GM19452 (cell line): ENCODE measurements around the gene RBL2.
"Not testable (repeated sequence)": the region's sequence is repeated elsewhere in the genome, so short reads cannot be mapped to it uniquely, and the experiment has no call there.

Experiments
- ATAC-seq: cut with Tn5 transposase; IDR thresholded peaks from one replicate; pipeline ENCODE4 v1.9.1; 2021; ENCODE audit not compliant: unreplicated experiment

The RBL2 gene

GRCh38 chr16:53503991-53504663 lies 69.9 kb downstream of the RBL2 start:
- ATAC-seq, result no peak

DNA sequence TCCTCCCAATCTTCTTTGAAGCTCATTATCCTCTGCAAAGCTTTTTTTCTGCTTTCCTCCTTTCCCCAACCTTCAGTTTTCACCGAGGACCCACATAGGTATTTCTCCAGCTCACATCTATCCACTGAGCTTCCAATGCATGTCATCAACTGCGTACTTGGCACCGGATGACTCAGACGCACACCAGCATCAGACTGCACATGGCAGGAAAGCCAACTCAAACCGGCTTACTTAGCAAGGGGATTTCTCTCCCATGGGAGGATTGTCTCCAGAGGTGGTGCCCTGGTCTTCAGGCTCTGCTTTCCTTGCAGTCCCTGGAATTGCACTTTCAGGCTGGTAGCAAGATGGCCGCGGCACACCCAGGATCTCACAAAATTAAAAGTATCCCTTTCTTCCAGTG lies 70.4 kb downstream of the RBL2 start:
- no peak for ATAC-seq

DNA sequence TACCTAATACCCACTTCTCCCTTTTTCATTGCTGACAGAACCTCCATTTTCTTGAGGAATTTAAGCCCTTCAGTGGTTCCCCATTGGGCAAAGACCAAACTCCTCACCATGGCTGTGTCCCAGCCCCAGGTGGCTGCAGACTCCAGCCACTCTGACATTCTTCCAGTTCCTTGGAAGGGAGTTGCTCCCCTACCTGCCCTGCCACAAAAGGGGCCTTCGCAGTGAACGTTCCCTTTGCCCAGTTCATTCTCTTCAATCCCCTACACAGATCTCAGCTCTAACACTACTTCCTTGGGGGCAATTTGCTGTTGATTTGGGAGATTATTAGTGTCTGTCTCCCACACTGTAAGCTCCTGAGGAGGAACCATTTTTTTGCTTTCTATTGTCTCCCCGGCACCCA lies 72.0 kb downstream of the RBL2 start:
- ATAC-seq, result no peak

DNA sequence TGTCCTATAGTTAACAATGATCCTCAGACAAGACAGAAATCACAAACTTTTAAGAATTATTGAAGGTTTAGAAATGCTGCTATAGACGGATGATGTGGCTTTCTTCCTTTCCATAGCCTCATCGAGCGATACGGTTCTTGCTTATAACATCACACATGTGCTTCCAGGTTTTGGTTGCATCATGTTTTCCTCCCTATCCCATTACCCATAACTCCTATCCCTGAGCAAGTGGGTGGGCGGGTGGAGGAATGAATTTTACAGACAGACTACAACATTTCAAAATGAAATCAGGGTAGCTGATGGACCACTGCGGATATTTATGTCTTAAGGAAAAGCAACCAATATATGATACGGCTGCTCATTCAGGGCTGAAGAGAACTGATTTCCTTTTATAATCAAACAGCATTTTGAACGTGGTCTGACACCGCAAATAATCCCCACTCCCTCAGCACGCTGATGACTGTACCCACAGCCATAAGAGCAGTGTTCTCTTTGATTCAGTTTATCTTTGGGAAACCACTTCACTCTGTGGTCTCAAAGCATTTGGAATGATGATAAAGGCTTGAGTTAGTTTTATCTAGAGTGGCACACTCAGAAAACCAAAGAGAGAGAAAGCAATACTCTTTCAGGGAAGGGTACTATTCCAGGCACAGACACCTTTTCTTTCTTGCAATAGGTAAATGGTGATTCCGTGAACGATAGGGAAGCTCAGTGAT lies 73.4 kb downstream of the RBL2 start:
- no peak for ATAC-seq

- no peak for ATAC-seq
Observed at GRCh38 chr16:53509906-53510703, 75.8 kb downstream of the RBL2 start.

DNA sequence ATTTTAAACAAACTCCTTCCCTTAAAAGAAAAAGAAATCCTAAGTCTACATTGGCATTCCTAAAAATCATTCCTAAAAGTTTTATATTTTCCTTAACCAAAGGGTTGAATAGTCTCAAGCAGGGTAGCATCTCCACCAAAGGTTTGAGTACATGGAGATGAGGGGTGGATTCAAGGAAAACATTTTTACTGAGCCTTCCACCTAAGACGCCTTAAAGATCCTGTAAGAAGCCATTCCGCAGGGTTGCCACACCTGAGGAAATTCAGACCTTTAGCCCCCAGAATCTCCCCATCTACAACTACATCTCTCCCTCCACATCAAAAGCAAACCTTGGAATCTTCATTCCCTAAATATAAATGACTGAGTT lies 76.4 kb downstream of the RBL2 start:
- no peak for ATAC-seq

DNA sequence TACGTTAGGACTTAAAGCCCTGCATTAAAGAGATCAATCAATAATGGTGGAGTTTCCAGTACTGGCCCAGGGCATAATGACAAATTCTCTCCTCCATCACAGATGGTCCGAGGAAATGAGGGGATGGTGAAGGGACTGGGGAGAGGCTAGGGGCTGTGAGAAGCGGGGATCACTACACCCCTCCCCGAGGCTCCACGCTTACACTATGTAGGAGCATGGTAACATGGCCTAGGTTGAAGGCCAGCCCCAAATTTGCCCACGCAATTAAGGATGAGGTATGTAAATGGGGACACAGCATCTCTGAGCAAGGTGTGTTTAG lies 76.8 kb downstream of the RBL2 start:
- no peak for ATAC-seq

GRCh38 chr16:53511403-53512280 lies 77.4 kb downstream of the RBL2 start:
- no peak for ATAC-seq

DNA sequence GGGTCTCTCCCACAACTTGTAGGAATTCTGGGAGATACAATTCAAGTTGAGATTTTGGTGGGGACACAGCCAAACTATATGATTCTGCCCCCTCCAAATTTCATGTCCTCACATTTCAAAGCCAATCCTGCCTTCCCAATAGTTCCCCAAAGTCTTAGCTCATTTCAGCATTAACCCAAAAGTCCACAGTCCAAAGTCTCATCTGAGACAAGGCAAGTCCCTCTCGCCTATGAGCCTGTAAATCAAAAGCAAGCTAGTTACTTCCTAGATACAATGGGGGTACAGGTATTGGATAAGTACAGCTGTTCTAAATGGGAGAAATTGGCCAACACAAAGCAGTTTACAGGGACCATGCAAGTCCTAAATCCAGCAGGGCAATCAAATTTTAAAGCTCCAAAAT lies 78.5 kb downstream of the RBL2 start:
- ATAC-seq, result not testable (repeated sequence)

- ATAC-seq, result no peak
Observed at GRCh38 chr16:53515259-53515658, 81.0 kb downstream of the RBL2 start.

DNA sequence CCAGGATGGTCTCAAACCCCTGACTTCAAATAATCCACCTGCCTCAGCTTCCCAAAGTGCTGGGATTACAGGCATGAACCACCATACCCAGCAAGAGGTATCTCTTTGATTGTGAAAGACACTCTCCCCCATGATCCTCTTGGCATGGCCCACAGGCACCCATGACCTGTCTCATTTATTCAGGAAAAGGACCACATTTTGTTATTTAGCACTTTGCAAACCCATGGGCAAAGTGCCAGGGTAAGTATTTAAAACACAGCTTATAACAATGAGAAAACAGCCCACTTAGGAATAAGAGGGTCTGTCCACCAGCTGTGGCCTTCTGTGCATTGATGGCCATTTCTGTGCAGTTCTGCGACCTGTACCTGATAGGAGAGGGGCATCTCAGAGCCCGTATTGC lies 81.5 kb downstream of the RBL2 start:
- ATAC-seq, result no peak

GRCh38 chr16:53517851-53518250 lies 83.6 kb downstream of the RBL2 start:
- ATAC-seq, result no peak

- ATAC-seq, result peak; percentile 97
Observed at GRCh38 chr16:53518550-53519416, 84.5 kb downstream of the RBL2 start.

DNA sequence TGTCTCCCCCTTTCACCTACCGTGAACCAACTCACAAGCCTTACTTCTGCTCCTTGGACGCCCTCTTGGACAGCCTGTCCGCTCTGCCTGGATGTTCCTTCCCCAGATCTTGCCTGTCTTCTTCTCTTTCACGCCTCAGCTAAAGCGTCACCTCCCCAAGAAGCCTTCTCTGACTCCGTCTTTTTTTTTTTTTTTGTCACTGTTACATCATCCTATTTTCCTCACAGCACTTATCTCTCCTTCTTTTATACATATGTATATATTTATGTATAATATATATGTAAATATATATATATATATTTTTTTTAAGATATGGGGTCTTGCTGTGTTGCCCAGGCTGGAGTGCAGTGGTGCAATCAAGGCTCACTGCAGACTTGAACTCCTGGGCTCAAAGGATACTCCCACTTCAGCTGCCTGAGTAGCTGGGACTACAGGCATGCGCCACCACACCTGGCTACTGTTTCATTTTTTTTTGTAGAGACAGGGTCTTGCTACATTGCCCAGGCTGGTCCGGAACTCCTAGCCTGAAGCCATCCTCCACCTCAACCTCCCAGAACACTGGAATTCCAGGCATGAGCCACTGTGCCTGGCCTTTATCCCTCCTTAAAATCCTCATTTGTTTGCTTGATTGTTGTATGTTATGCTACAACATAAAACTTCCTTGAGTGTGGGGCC lies 85.3 kb downstream of the RBL2 start:
- ATAC-seq, result no peak

DNA sequence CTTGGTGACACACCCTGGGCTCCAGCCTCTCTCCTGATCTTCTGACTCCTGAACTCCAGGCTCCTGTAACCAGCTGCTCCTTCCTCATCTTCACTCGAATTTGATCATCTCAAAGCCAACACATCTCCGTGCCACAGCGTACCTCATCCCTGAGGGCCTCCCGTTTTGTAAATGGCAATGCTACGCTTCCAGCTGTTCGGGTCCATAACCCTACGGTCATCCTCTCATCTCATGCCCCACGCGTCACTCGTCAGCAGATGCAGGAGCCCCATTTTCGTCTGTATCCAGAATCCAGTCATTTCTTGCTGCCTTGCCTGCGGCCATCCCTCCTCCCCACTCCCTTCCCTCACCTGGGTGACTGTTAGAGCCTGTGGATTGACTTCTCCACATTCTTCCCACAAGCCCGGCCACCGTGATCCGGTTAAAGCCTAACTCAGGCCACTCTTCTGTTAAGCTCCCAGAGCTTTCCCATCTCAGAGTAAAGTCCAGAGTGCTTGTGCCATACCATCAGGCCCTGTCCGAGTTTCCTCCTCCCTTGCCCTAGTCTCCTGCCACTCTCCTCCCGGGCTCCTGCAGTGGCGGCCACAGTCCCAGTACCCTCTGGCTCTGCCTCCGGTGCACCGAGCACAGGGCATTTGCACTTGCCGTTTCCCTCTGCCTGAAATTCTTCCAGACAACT lies 89.0 kb downstream of the RBL2 start:
- ATAC-seq, result no peak

GRCh38 chr16:53523971-53524548 lies 89.8 kb downstream of the RBL2 start:
- no peak for ATAC-seq

DNA sequence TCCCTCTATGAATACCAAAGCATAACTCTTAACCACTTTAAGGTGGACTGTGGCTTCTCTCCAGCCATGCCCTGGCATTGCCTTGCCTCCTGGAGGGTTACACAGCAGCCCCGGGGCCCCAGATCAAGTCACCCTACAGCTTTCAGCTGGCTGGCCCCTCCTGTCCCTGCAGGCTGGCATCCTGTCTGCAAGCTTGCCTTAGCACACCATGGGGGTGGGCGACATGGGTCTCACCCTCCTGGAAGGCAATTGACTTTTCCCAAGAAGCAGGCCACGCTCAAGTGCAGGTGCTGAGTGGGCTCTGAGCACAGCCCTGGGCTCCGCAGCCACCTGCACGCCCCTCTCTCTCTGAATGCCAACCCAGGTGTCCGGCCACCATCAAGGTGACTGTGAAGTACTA lies 94.5 kb downstream of the RBL2 start:
- no peak for ATAC-seq

GRCh38 chr16:53529513-53529912 lies 95.2 kb downstream of the RBL2 start:
- ATAC-seq, result no peak

GRCh38 chr16:53530046-53530445 lies 95.8 kb downstream of the RBL2 start:
- no peak for ATAC-seq
